Transverse colon (tissue), 4 donors: ENCODE results near the gene LEMD1.

Experiments used
- POLR2A ChIP-seq: fragments of 450-650 bp; IDR thresholded peaks from one replicate; pipeline ENCODE4 v1.6.1; 2016; ENCODE audit warnings: antibody characterized with exemption, mild to moderate bottlenecking, moderate library complexity
- POLR2AphosphoS5 ChIP-seq, 3 donors: sonication (generic); formaldehyde crosslinking; IDR thresholded peaks; one replicate each; pipeline ENCODE4 v1.6.1; 2016; ENCODE audit warnings: antibody characterized with exemption in 3 of 3
- TF ChIP-seq, protein P1 (sequence below), 5 experiments: fragments of 200-600 bp in 3 of 5; fragments of 450-650 bp in 2 of 5; sonication (generic) in 3 of 5; IDR thresholded peaks; 1 replicate in 2 of 5; 2 replicates in 3 of 5; pipeline ENCODE4 v1.5.1; 2016 to 2017; ENCODE audit warnings: antibody characterized with exemption in 5 of 5, inconsistent platforms in 3 of 5, mild to moderate bottlenecking in 2 of 5, moderate library complexity in 1 of 5

DNA sequence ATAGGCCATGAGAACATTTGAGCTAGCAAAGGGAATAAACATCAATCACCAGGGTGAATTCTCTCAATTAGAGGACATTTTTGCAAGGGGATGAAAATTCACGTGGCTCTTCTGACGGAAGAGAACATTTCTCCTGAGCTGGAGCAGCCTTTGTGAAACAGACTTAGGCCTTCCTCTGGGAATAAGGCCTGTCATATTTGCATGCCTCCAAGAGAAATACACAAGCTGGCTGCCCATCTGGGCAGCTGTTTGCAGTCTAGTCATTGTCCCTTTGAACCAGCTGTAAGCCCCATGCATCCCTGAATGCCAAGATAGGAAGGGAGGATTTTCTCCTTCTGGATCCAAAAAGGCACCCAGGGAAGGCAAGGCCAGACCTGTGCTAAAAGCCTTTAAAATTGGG is 5.5 kb downstream of the LEMD1 start:
- TF ChIP-seq, protein P1, sequence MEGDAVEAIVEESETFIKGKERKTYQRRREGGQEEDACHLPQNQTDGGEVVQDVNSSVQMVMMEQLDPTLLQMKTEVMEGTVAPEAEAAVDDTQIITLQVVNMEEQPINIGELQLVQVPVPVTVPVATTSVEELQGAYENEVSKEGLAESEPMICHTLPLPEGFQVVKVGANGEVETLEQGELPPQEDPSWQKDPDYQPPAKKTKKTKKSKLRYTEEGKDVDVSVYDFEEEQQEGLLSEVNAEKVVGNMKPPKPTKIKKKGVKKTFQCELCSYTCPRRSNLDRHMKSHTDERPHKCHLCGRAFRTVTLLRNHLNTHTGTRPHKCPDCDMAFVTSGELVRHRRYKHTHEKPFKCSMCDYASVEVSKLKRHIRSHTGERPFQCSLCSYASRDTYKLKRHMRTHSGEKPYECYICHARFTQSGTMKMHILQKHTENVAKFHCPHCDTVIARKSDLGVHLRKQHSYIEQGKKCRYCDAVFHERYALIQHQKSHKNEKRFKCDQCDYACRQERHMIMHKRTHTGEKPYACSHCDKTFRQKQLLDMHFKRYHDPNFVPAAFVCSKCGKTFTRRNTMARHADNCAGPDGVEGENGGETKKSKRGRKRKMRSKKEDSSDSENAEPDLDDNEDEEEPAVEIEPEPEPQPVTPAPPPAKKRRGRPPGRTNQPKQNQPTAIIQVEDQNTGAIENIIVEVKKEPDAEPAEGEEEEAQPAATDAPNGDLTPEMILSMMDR (IDR thresholded peaks at IDR 0.05), result no peak
- TF ChIP-seq POLR2AphosphoS5 (IDR thresholded peaks at IDR 0.05) (no peak), POLR2A (no peak)
